Smooth muscle cell (in vitro differentiated cells): ENCODE measurements around the gene ACBD4. TPM values are rescaled to one million over a fixed set of nuclear protein-coding genes. Genes with fewer than 3 reads are reported as not detected.

Experiments used
- DNase-seq: peaks from one replicate; lab custom pipeline; 2025; ENCODE audit not compliant: unreplicated experiment; lab: John Stamatoyannopoulos, UW
- H2AFZ ChIP-seq: fragments of 200-600 bp; sonication (generic); 2 replicates; pipeline ENCODE4 v1.6.0; 2016; ENCODE audit warnings: antibody characterized with exemption, low read depth, mild to moderate bottlenecking
- H3F3A ChIP-seq: fragments of 200-600 bp; sonication (generic); 2 replicates; pipeline ENCODE4 v1.6.0; 2017; ENCODE audit warnings: antibody characterized with exemption, low read depth
- H3K27ac ChIP-seq: fragments of 200-600 bp; sonication (generic); 2 replicates; pipeline ENCODE4 v1.5.1; 2016; ENCODE audit warnings: low read depth, mild to moderate bottlenecking
- H3K27me3 ChIP-seq: fragments of 200-600 bp; sonication (generic); 2 replicates; pipeline ENCODE4 v1.6.1; 2016; ENCODE audit warnings: low read depth, mild to moderate bottlenecking
- H3K36me3 ChIP-seq: fragments of 200-600 bp; sonication (generic); 2 replicates; pipeline ENCODE4 v1.5.1; 2016; ENCODE audit warnings: low read depth
- H3K4me1 ChIP-seq: fragments of 200-600 bp; sonication (generic); 2 replicates; pipeline ENCODE4 v1.5.1; 2016; ENCODE audit warnings: low read depth
- H3K4me2 ChIP-seq: fragments of 200-600 bp; sonication (generic); 2 replicates; pipeline ENCODE4 v1.6.0; 2016; ENCODE audit warnings: mild to moderate bottlenecking
- H3K4me3 ChIP-seq: fragments of 200-600 bp; sonication (generic); 2 replicates; pipeline ENCODE4 v1.5.1; 2016; ENCODE audit warnings: mild to moderate bottlenecking
- H3K79me2 ChIP-seq: fragments of 200-600 bp; sonication (generic); 2 replicates; pipeline ENCODE4 v1.6.0; 2016; ENCODE audit warnings: low read depth, mild to moderate bottlenecking
- H3K9ac ChIP-seq: fragments of 200-600 bp; sonication (generic); 2 replicates; pipeline ENCODE4 v1.6.0; 2016; ENCODE audit warnings: low read depth
- H3K9me3 ChIP-seq: fragments of 200-600 bp; sonication (generic); replicated peaks from 2 replicates; pipeline ENCODE4 v1.5.1; 2016; ENCODE audit warnings: low read depth
- H4K20me1 ChIP-seq: fragments of 200-600 bp; sonication (generic); 2 replicates; pipeline ENCODE4 v1.6.0; 2016; ENCODE audit warnings: low read depth
- CTCF ChIP-seq: fragments of 200-600 bp; sonication (generic); IDR thresholded peaks from 2 replicates; pipeline ENCODE4 v1.5.1; 2017; ENCODE audit warnings: borderline replicate concordance, mild to moderate bottlenecking, antibody characterized with exemption; ENCODE audit not compliant: insufficient read depth, poor library complexity, severe bottlenecking
- WGBS: methylation state at CpG from one replicate; pipeline ENCODE4 v1.1.7; 2016; ENCODE audit warnings: low lambda C conversion rate; 5-methylcytosine and 5-hydroxymethylcytosine counted together
- polyA plus RNA-seq: library from polyadenylated mRNA; unstranded; fragments of >200 nt; fragmentation: Nextera tagmentation; extraction: Ambion mirVana; gene quantifications from 2 replicates; pipeline ENCODE4 v1.2.1, GENCODE V29; 2016
- total RNA-seq: library from RNA; depleted of rRNA; stranded (reverse); fragments of >200 nt; gene quantifications from 2 replicates; pipeline ENCODE4 v1.2.3, GENCODE V29; 2014

ACBD4 gene
- total and polyA plus RNA-seq, 2 experiments from 2014 or later, result 0.49 to 5.0 TPM

GRCh38 chr17:45106096-45106495, 29.4 kb upstream of the ACBD4 start:
- no peak overlapping the region for H3K4me2 ChIP-seq
- no peaks in the 10 kb centered on the region for H3K4me1 ChIP-seq
- WGBS, result 93% methylated on average over 5 of the region's 5 CpGs
- peaks cover 7% of the 10 kb centered on the region for H4K20me1 ChIP-seq
- no peaks in the 10 kb centered on the region for H3K79me2 ChIP-seq
- no peak overlapping the region for H3K4me3 ChIP-seq
- no peaks in the 10 kb centered on the region for H3F3A ChIP-seq
- TF ChIP-seq CTCF, result no peak
- no peak overlapping the region for H3K27ac ChIP-seq
- H3K36me3 ChIP-seq, result no peaks in the 10 kb centered on the region
- H2AFZ ChIP-seq, result no peak overlapping the region
- H3K9me3 ChIP-seq, result no peaks in the 10 kb centered on the region
- no peaks in the 10 kb centered on the region for H3K27me3 ChIP-seq
- H3K9ac ChIP-seq, result no peak overlapping the region
- DNase-seq, result no peak

- TF ChIP-seq CTCF, result no peak
- peaks cover 7% of the 10 kb centered on the region for H4K20me1 ChIP-seq
- no peaks in the 10 kb centered on the region for H3F3A ChIP-seq
- no peaks in the 10 kb centered on the region for H3K9me3 ChIP-seq
- no peak overlapping the region for H3K9ac ChIP-seq
- DNase-seq, result no peak
- no peak overlapping the region for H3K27ac ChIP-seq
- H2AFZ ChIP-seq, result no peak overlapping the region
- WGBS, result 96% methylated on average over 5 of the region's 5 CpGs
- H3K4me1 ChIP-seq, result no peaks in the 10 kb centered on the region
- H3K27me3 ChIP-seq, result no peaks in the 10 kb centered on the region
- H3K4me2 ChIP-seq, result no peak overlapping the region
- H3K36me3 ChIP-seq, result no peaks in the 10 kb centered on the region
- H3K79me2 ChIP-seq, result no peaks in the 10 kb centered on the region
- H3K4me3 ChIP-seq, result no peak overlapping the region
These were observed 28.9 kb upstream of the ACBD4 start for GRCh38 chr17:45106582-45106981.

GRCh38 chr17:45107293-45108010, 28.0 kb upstream of the ACBD4 start:
- no peaks in the 10 kb centered on the region for H3K27me3 ChIP-seq
- no peak overlapping the region for H3K27ac ChIP-seq
- 95% methylated on average over 13 of the region's 13 CpGs for WGBS
- no peak for TF ChIP-seq CTCF
- no peak overlapping the region for H2AFZ ChIP-seq
- no peaks in the 10 kb centered on the region for H3K36me3 ChIP-seq
- H3K79me2 ChIP-seq, result no peaks in the 10 kb centered on the region
- H3K9ac ChIP-seq, result no peak overlapping the region
- no peaks in the 10 kb centered on the region for H3K9me3 ChIP-seq
- H3F3A ChIP-seq, result no peaks in the 10 kb centered on the region
- DNase-seq, result no peak
- peaks cover 7% of the 10 kb centered on the region for H4K20me1 ChIP-seq
- no peaks in the 10 kb centered on the region for H3K4me1 ChIP-seq
- no peak overlapping the region for H3K4me3 ChIP-seq
- H3K4me2 ChIP-seq, result no peak overlapping the region

GRCh38 chr17:45108051-45108450, 27.4 kb upstream of the ACBD4 start:
- Histone ChIP-seq H3K4me2 (no peak overlapping the region), H2AFZ (no peak overlapping the region), H3K9ac (no peak overlapping the region), H3K4me1 (no peaks in the 10 kb centered on the region), H3K9me3 (no peaks in the 10 kb centered on the region), H3K27ac (no peak overlapping the region), H3F3A (no peaks in the 10 kb centered on the region), H3K4me3 (no peak overlapping the region), H3K27me3 (no peaks in the 10 kb centered on the region), H4K20me1 (peaks cover 7% of the 10 kb centered on the region), H3K36me3 (no peaks in the 10 kb centered on the region), H3K79me2 (no peaks in the 10 kb centered on the region)
- DNase-seq, result no peak
- TF ChIP-seq CTCF, result no peak
- 90% methylated on average over 9 of the region's 9 CpGs for WGBS
